GM12892 (cell line): ENCODE data around the gene TGM6.

Experiments used
- POLR2A ChIP-seq: IDR thresholded peaks from 2 replicates; pipeline ENCODE4 v1.6.1; 2011; ENCODE audit warnings: low read depth, low read length, control low read depth
- POLR2AphosphoS5 ChIP-seq: IDR thresholded peaks from 2 replicates; pipeline ENCODE4 v1.6.1; 2011; ENCODE audit warnings: low read depth, low read length, control low read depth
- TAF1 ChIP-seq: IDR thresholded peaks from 2 replicates; pipeline ENCODE4 v1.6.1; 2011; ENCODE audit warnings: low read depth, mild to moderate bottlenecking, control low read depth, low read length, borderline replicate concordance

DNA sequence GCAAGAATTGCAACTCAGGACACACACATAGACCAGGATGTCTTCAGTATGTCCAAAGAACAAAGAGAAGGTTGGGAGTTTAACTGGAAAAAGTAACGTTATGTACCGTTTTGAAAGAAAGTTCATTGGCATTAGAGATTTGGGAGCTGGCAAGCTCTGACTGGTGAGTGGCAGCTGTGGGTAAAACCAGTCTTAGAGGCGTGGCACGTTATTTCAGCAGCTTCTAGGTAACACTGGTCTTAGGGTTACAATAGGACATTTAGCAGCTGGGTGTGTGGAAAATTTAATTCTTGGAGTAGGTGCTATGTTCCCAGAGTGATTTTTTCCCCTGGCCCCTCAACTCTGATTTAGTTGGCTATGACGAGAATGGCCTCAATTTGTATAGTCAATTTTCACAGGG, 70.7 kb downstream of the TGM6 start:
- TF ChIP-seq POLR2A (no peak), TAF1 (no peak), POLR2AphosphoS5 (no peak)
